ENCODE data around the gene MMP23B. TPM values are rescaled to one million over a fixed set of nuclear protein-coding genes. Genes with fewer than 3 reads are reported as not detected.

MMP23B gene
- total and polyA plus RNA-seq, 10 of the 15 experiments (the other 5 are each of a cell fraction or from before 2014, with no cell fraction given): 0.25 to 0.76 (median 0.34) TPM; not detected in 4

DNA sequence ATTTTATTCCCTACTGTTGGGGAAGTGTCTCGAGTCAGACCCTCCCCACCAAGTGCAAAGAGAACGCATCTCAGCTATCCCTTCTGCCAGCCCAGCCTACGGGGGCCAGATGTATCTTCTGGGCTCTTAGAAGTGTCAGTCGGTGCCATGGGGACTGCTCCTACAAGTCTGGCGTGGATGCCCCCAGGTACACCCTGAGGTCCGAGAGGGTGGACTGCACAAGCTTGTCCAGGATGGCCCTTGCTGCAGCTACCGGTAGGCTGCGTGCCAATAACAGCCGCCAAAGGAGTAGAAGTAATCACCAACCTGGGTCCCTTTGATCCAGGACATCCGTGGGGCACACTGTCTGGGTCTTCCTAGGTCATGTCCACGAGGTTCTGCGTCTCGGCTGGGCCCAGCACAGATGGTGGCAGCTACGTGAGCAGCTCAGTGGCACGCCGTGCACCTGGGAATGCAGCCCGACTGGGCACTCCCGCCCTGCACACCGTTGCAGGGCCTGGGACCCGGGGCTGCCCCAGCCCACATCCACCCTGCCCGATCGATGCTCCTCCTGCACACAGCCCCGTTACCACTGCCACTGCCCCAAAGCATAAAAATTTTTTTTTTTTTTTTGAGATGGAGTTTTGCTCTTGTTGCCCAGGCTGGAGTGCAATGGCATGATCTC lies 48.5 kb upstream of the MMP23B start:
- Histone ChIP-seq H4K20me1 (ENCODE audit: control insufficient read depth, insufficient read depth) (no peaks in the 10 kb centered on the region), H2AFZ (ENCODE audit: control insufficient read depth, low read depth, low read length) (no peak overlapping the region), H3K27me3 (replicated peaks in 1 of 2; ENCODE audit: control insufficient read depth in 2 of 2, insufficient read depth in 2 of 2, low read length in 1 of 2) (0 out of 4 replicates have a peak, but pooled peaks cover 0 to 3% of the 10 kb centered on the region in 2 experiments), H3K9me3 (replicated peaks; ENCODE audit: control insufficient read depth, insufficient read depth, low read length) (no peaks in the 10 kb centered on the region), H3K79me2 (ENCODE audit: control insufficient read depth, insufficient read depth, low read length) (no peaks in the 10 kb centered on the region), H3K27ac (ENCODE audit: control insufficient read depth, insufficient read depth) (no peak overlapping the region), H3K4me2 (ENCODE audit: control insufficient read depth, insufficient read depth) (no peak overlapping the region), H3K36me3 (ENCODE audit: control insufficient read depth in 2 of 2, insufficient read depth in 2 of 2, low read length in 1 of 2) (no peaks in the 10 kb centered on the region), H3K9ac (ENCODE audit: control insufficient read depth, insufficient read depth, low read length) (no peak overlapping the region), H3K4me1 (ENCODE audit: control insufficient read depth, insufficient read depth, low read length) (no peaks in the 10 kb centered on the region), H3K4me3 (no peak overlapping the region)
- ChIA-PET RAD21 (ENCODE audit: unreplicated experiment) (no interaction called here), SMC1A (ENCODE audit: uncharacterized antibody, unreplicated experiment) (no interaction called here), CTCF (no interaction called here), POLR2A (no interaction called here)
- ATAC-seq (no peak), DNase-seq (ENCODE audit: low read depth, low spot score) (no peak), FAIRE-seq (no peak)
- BruUV-seq (replicated peaks): no TSS peak
- in situ Hi-C loops (cut with MboI) (no loop called here), intact Hi-C loops (cut with micrococcal nuclease; ENCODE audit: unreplicated experiment) (no loop called here)
- 51% methylated on average over 23 of the region's 23 CpGs for WGBS (ENCODE audit: insufficient coverage, insufficient replicate concordance, low lambda C conversion rate, missing lambda C conversion rate)
- TF ChIP-seq PML (IDR thresholded peaks at IDR 0.05; ENCODE audit: low read length) (no peak), RELA (IDR thresholded peaks at IDR 0.05; ENCODE audit: borderline replicate concordance, partially characterized antibody) (no peak), SREBF2 (IDR thresholded peaks at IDR 0.05; ENCODE audit: low read length) (no peak), TCF3 (IDR thresholded peaks at IDR 0.05; ENCODE audit: borderline replicate concordance, insufficient read depth, low read depth, low read length) (no peak), CEBPB (IDR thresholded peaks at IDR 0.05; ENCODE audit: borderline replicate concordance in 1 of 2, low read depth in 2 of 2, low read length in 2 of 2) (no peak), GABPA (IDR thresholded peaks at IDR 0.05; ENCODE audit: low read depth) (no peak), CHD2 (IDR thresholded peaks at IDR 0.05; ENCODE audit: borderline replicate concordance, low read depth, low read length) (no peak), EP300 (IDR thresholded peaks at IDR 0.05; ENCODE audit: borderline replicate concordance in 1 of 2, control insufficient read depth in 1 of 2, low read depth in 2 of 2, low read length in 2 of 2) (no peak), RAD21 (IDR thresholded peaks at IDR 0.05; ENCODE audit: insufficient read depth, low read depth, low read length) (no peak), BMI1 (IDR thresholded peaks at IDR 0.05; ENCODE audit: borderline replicate concordance) (no peak), NR2F1 (conservative IDR thresholded peaks at IDR 0.05) (no peak)
- TF ChIP-seq, protein P1, sequence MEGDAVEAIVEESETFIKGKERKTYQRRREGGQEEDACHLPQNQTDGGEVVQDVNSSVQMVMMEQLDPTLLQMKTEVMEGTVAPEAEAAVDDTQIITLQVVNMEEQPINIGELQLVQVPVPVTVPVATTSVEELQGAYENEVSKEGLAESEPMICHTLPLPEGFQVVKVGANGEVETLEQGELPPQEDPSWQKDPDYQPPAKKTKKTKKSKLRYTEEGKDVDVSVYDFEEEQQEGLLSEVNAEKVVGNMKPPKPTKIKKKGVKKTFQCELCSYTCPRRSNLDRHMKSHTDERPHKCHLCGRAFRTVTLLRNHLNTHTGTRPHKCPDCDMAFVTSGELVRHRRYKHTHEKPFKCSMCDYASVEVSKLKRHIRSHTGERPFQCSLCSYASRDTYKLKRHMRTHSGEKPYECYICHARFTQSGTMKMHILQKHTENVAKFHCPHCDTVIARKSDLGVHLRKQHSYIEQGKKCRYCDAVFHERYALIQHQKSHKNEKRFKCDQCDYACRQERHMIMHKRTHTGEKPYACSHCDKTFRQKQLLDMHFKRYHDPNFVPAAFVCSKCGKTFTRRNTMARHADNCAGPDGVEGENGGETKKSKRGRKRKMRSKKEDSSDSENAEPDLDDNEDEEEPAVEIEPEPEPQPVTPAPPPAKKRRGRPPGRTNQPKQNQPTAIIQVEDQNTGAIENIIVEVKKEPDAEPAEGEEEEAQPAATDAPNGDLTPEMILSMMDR (IDR thresholded peaks at IDR 0.05 in 2 of 3, conservative IDR thresholded peaks at IDR 0.05 in 1 of 3; ENCODE audit: control insufficient read depth in 2 of 3, extremely low read depth in 1 of 3, insufficient read depth in 1 of 3, low read depth in 3 of 3, low read length in 3 of 3): no peak
- TF ChIP-seq, protein P2, sequence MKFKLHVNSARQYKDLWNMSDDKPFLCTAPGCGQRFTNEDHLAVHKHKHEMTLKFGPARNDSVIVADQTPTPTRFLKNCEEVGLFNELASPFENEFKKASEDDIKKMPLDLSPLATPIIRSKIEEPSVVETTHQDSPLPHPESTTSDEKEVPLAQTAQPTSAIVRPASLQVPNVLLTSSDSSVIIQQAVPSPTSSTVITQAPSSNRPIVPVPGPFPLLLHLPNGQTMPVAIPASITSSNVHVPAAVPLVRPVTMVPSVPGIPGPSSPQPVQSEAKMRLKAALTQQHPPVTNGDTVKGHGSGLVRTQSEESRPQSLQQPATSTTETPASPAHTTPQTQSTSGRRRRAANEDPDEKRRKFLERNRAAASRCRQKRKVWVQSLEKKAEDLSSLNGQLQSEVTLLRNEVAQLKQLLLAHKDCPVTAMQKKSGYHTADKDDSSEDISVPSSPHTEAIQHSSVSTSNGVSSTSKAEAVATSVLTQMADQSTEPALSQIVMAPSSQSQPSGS (IDR thresholded peaks at IDR 0.05; ENCODE audit: low read length): no peak
- TF ChIP-seq, protein P3, sequence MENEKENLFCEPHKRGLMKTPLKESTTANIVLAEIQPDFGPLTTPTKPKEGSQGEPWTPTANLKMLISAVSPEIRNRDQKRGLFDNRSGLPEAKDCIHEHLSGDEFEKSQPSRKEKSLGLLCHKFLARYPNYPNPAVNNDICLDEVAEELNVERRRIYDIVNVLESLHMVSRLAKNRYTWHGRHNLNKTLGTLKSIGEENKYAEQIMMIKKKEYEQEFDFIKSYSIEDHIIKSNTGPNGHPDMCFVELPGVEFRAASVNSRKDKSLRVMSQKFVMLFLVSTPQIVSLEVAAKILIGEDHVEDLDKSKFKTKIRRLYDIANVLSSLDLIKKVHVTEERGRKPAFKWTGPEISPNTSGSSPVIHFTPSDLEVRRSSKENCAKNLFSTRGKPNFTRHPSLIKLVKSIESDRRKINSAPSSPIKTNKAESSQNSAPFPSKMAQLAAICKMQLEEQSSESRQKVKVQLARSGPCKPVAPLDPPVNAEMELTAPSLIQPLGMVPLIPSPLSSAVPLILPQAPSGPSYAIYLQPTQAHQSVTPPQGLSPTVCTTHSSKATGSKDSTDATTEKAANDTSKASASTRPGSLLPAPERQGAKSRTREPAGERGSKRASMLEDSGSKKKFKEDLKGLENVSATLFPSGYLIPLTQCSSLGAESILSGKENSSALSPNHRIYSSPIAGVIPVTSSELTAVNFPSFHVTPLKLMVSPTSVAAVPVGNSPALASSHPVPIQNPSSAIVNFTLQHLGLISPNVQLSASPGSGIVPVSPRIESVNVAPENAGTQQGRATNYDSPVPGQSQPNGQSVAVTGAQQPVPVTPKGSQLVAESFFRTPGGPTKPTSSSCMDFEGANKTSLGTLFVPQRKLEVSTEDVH (IDR thresholded peaks at IDR 0.05; ENCODE audit: low read depth, partially characterized antibody): no peak
- TF ChIP-seq, protein P4, sequence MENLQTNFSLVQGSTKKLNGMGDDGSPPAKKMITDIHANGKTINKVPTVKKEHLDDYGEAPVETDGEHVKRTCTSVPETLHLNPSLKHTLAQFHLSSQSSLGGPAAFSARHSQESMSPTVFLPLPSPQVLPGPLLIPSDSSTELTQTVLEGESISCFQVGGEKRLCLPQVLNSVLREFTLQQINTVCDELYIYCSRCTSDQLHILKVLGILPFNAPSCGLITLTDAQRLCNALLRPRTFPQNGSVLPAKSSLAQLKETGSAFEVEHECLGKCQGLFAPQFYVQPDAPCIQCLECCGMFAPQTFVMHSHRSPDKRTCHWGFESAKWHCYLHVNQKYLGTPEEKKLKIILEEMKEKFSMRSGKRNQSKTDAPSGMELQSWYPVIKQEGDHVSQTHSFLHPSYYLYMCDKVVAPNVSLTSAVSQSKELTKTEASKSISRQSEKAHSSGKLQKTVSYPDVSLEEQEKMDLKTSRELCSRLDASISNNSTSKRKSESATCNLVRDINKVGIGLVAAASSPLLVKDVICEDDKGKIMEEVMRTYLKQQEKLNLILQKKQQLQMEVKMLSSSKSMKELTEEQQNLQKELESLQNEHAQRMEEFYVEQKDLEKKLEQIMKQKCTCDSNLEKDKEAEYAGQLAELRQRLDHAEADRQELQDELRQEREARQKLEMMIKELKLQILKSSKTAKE (IDR thresholded peaks at IDR 0.05; ENCODE audit: low read depth, poor library complexity, severe bottlenecking): no peak

Data from GM12878 (cell line).